NCI-H748 (cell line): Measurements from ENCODE around the gene SEMA7A.
"Not testable (repeated sequence)": the region's sequence is repeated elsewhere in the genome, so short reads cannot be mapped to it uniquely, and the experiment has no call there.

Experiments used
- DNase-seq: peaks from one replicate; lab custom pipeline; 2025; ENCODE audit not compliant: unreplicated experiment; lab: John Stamatoyannopoulos, UW

SEMA7A gene

GRCh38 chr15:74400915-74401757 lies 32.6 kb downstream of the SEMA7A start:
- DNase-seq, result no peak

- DNase-seq, result no peak
Observed at GRCh38 chr15:74400313-74400860, 33.4 kb downstream of the SEMA7A start.

- no peak for DNase-seq
Observed at GRCh38 chr15:74399511-74400312, 34.0 kb downstream of the SEMA7A start.

GRCh38 chr15:74399100-74399499 lies 34.7 kb downstream of the SEMA7A start:
- no peak for DNase-seq

- no peak for DNase-seq
Observed at GRCh38 chr15:74398183-74398582, 35.6 kb downstream of the SEMA7A start.

- no peak for DNase-seq
Observed at GRCh38 chr15:74397239-74398068, 36.3 kb downstream of the SEMA7A start.

- DNase-seq, result no peak
Observed at GRCh38 chr15:74396445-74397238, 37.1 kb downstream of the SEMA7A start.

- DNase-seq, result no peak
Observed at GRCh38 chr15:74396146-74396438, 37.7 kb downstream of the SEMA7A start.

- no peak for DNase-seq
Observed at GRCh38 chr15:74395319-74396145, 38.2 kb downstream of the SEMA7A start.

GRCh38 chr15:74394090-74394846 lies 39.5 kb downstream of the SEMA7A start:
- no peak for DNase-seq

- DNase-seq, result no peak
Observed at GRCh38 chr15:74393423-74393822, 40.3 kb downstream of the SEMA7A start.

- DNase-seq, result no peak
Observed at GRCh38 chr15:74392902-74393301, 40.9 kb downstream of the SEMA7A start.

- no peak for DNase-seq
Observed at GRCh38 chr15:74392451-74392830, 41.3 kb downstream of the SEMA7A start.

- DNase-seq, result no peak
Observed at GRCh38 chr15:74391582-74392450, 41.9 kb downstream of the SEMA7A start.

- no peak for DNase-seq
Observed at GRCh38 chr15:74390647-74391288, 43.0 kb downstream of the SEMA7A start.

- not testable (repeated sequence) for DNase-seq
Observed at GRCh38 chr15:74390049-74390646, 43.6 kb downstream of the SEMA7A start.
